Mononuclear cell (primary cell): Measurements from ENCODE around the gene KCNH1. TPM values are rescaled to one million over a fixed set of nuclear protein-coding genes. Genes with fewer than 3 reads are reported as not detected.
"Not testable (repeated sequence)": the region's sequence is repeated elsewhere in the genome, so short reads cannot be mapped to it uniquely, and the experiment has no call there.

ENCODE experiments used
- H3K27me3 ChIP-seq: 2 replicates; pipeline ENCODE4 v1.6.0; 2011; ENCODE audit warnings: low read length, control low read depth; ENCODE audit not compliant: insufficient read depth
- H3K4me1 ChIP-seq: 2 replicates; pipeline ENCODE4 v1.5.1; 2011; ENCODE audit warnings: mild to moderate bottlenecking, low read length, control low read depth; ENCODE audit not compliant: insufficient read depth
- H3K4me3 ChIP-seq: 2 replicates; pipeline ENCODE4 v1.5.1; 2011; ENCODE audit warnings: mild to moderate bottlenecking, low read length, moderate library complexity
- H3K9me3 ChIP-seq: 2 replicates; pipeline ENCODE4 v1.5.1; 2011; ENCODE audit warnings: low read depth, mild to moderate bottlenecking, control low read depth, low read length
- total RNA-seq: library from RNA; depleted of rRNA; stranded (reverse); fragments of >200 nt; gene quantifications from one replicate; pipeline ENCODE4 v1.2.3, GENCODE V29; 2012

The KCNH1 gene
- total RNA-seq, 1 donor, result not detected

- Histone ChIP-seq H3K4me1 (no peaks in the 10 kb centered on the region), H3K9me3 (no peaks in the 10 kb centered on the region), H3K4me3 (no peak overlapping the region), H3K27me3 (peaks cover 22% of the 10 kb centered on the region)
These were observed 6.8 kb downstream of the KCNH1 start for GRCh38 chr1:211127166-211127565.

- Histone ChIP-seq H3K27me3 (peaks cover 17% of the 10 kb centered on the region), H3K4me1 (no peaks in the 10 kb centered on the region), H3K9me3 (no peaks in the 10 kb centered on the region), H3K4me3 (no peak overlapping the region)
These were observed 7.3 kb downstream of the KCNH1 start for GRCh38 chr1:211126622-211127021.

GRCh38 chr1:211118407-211119102 lies 15.4 kb downstream of the KCNH1 start:
- H3K9me3 ChIP-seq, result no peaks in the 10 kb centered on the region
- H3K4me3 ChIP-seq, result no peak overlapping the region

GRCh38 chr1:211114446-211114845 lies 19.5 kb downstream of the KCNH1 start:
- no peak overlapping the region for H3K4me3 ChIP-seq
- H3K9me3 ChIP-seq, result no peaks in the 10 kb centered on the region
- H3K4me1 ChIP-seq, result no peaks in the 10 kb centered on the region
- H3K27me3 ChIP-seq, result peaks cover 7% of the 10 kb centered on the region

More at GRCh38 chr1:211118407-211119102, 15.4 kb downstream of the KCNH1 start:
- H3K27me3 ChIP-seq, result peaks cover 5% of the 10 kb centered on the region
- H3K4me1 ChIP-seq, result no peaks in the 10 kb centered on the region

- no peaks in the 10 kb centered on the region for H3K4me1 ChIP-seq
- H3K27me3 ChIP-seq, result peaks cover 7% of the 10 kb centered on the region
- no peak overlapping the region for H3K4me3 ChIP-seq
- no peaks in the 10 kb centered on the region for H3K9me3 ChIP-seq
These were observed 20.4 kb downstream of the KCNH1 start for GRCh38 chr1:211113566-211113965.

GRCh38 chr1:211111351-211111750 lies 22.6 kb downstream of the KCNH1 start:
- H3K27me3 ChIP-seq, result peaks cover 3% of the 10 kb centered on the region
- H3K4me1 ChIP-seq, result no peaks in the 10 kb centered on the region
- no peaks in the 10 kb centered on the region for H3K9me3 ChIP-seq
- H3K4me3 ChIP-seq, result no peak overlapping the region

- no peaks in the 10 kb centered on the region for H3K9me3 ChIP-seq
- H3K4me1 ChIP-seq, result no peaks in the 10 kb centered on the region
- no peak overlapping the region for H3K4me3 ChIP-seq
- no peaks in the 10 kb centered on the region for H3K27me3 ChIP-seq
These were observed 32.5 kb downstream of the KCNH1 start for GRCh38 chr1:211101481-211101880.

GRCh38 chr1:211099393-211099792 lies 34.6 kb downstream of the KCNH1 start:
- H3K27me3 ChIP-seq, result no peaks in the 10 kb centered on the region
- no peak overlapping the region for H3K4me3 ChIP-seq
- no peaks in the 10 kb centered on the region for H3K9me3 ChIP-seq
- no peaks in the 10 kb centered on the region for H3K4me1 ChIP-seq

- no peaks in the 10 kb centered on the region for H3K4me1 ChIP-seq
- no peak overlapping the region for H3K4me3 ChIP-seq
- H3K27me3 ChIP-seq, result no peaks in the 10 kb centered on the region
- H3K9me3 ChIP-seq, result no peaks in the 10 kb centered on the region
These were observed 38.6 kb downstream of the KCNH1 start for GRCh38 chr1:211095381-211095780.

GRCh38 chr1:211092955-211093354 lies 41.0 kb downstream of the KCNH1 start:
- Histone ChIP-seq H3K4me1 (no peaks in the 10 kb centered on the region), H3K4me3 (no peak overlapping the region), H3K9me3 (no peaks in the 10 kb centered on the region), H3K27me3 (no peaks in the 10 kb centered on the region)

GRCh38 chr1:211091867-211092266 lies 42.1 kb downstream of the KCNH1 start:
- no peaks in the 10 kb centered on the region for H3K27me3 ChIP-seq
- no peaks in the 10 kb centered on the region for H3K4me1 ChIP-seq
- no peak overlapping the region for H3K4me3 ChIP-seq
- no peaks in the 10 kb centered on the region for H3K9me3 ChIP-seq

- no peak overlapping the region for H3K4me3 ChIP-seq
- H3K27me3 ChIP-seq, result no peaks in the 10 kb centered on the region
- no peaks in the 10 kb centered on the region for H3K4me1 ChIP-seq
- H3K9me3 ChIP-seq, result no peaks in the 10 kb centered on the region
These were observed 44.4 kb downstream of the KCNH1 start for GRCh38 chr1:211089536-211089935.

GRCh38 chr1:211088156-211088555 lies 45.8 kb downstream of the KCNH1 start:
- Histone ChIP-seq H3K9me3 (no peaks in the 10 kb centered on the region), H3K4me1 (no peaks in the 10 kb centered on the region), H3K27me3 (no peaks in the 10 kb centered on the region), H3K4me3 (no peak overlapping the region)

GRCh38 chr1:211082824-211083223 lies 51.1 kb downstream of the KCNH1 start:
- H3K4me3 ChIP-seq, result no peak overlapping the region
- H3K9me3 ChIP-seq, result no peaks in the 10 kb centered on the region
- H3K27me3 ChIP-seq, result no peaks in the 10 kb centered on the region
- no peaks in the 10 kb centered on the region for H3K4me1 ChIP-seq

- H3K9me3 ChIP-seq, H3K4me3 ChIP-seq, H3K4me1 ChIP-seq, H3K27me3 ChIP-seq: not testable (repeated sequence)
These were observed 52.5 kb downstream of the KCNH1 start for GRCh38 chr1:211081447-211081846.

- H3K4me1 ChIP-seq, result no peaks in the 10 kb centered on the region
- H3K27me3 ChIP-seq, result peaks cover 3% of the 10 kb centered on the region
- no peak overlapping the region for H3K4me3 ChIP-seq
- H3K9me3 ChIP-seq, result no peaks in the 10 kb centered on the region
These were observed 65.0 kb downstream of the KCNH1 start for GRCh38 chr1:211068976-211069375.
